GM11168 (cell line): ENCODE data around the gene COL8A1.

Source experiments
- in situ Hi-C: fragments of 300-500 bp; cut with MboI; formaldehyde crosslinking; loops from one replicate; pipeline ENCODE4 v1.12.0; 2022; ENCODE audit warnings: low sequenced_read_pairs; ENCODE audit not compliant: unreplicated experiment

COL8A1 gene

DNA sequence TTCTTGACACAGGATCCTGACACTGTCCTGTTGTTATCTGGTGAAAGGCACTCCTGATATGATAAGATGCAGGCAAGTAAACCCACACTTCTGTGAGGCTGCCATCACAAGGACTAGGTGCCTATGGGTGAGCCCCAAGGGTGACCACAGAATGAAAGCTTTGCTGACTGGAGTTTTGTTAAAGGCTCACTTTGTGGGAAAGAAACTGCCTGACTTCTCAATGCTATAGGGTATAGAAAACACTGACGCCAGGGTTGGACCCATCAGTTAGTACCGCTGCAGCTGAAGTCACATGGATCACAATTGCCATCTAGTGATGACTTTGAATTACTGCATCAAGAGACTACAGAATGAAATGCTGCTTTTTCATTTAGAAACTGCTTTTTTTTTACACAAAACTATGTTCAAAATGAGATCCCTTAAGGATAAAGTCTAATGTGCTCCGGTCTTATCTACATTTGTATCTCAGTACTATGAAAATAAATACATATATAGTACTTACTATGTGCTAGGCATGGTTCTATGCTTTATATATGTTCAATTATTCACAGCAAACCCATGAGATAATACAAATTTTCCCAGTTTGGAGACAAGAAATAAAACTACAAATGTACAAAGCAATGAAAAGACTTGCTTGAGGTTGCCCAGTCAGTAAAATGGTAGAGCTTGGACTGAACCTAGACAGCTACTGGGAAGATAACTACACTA lies 115.0 kb downstream of the COL8A1 start:
- in situ Hi-C loops = loop anchor here (10.0 kb wide), 1 partner anchor 109 kb away; no protein-coding TSS in a partner anchor

DNA sequence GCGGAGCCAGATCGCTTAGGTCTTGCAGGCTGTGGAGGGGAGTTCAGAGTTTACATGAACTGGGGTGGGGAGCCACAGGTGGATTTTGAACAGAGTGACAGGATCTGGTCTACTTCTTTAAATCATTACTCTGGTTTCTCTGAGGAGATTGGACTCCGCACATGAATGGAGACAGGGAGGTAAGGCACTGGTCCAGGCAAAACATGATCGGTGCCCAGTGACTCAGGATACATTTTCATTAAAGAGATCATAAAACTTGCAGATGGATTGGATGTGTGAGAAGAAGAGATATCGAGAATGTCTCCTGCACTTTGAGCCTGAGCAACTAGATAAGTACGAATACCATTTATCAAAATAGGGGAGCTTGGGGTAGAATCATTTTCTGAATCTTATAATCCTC lies 117.4 kb downstream of the COL8A1 start:
- in situ Hi-C loops = loop anchor here (10.0 kb wide), 1 partner anchor 111 kb away; no protein-coding TSS in a partner anchor

DNA sequence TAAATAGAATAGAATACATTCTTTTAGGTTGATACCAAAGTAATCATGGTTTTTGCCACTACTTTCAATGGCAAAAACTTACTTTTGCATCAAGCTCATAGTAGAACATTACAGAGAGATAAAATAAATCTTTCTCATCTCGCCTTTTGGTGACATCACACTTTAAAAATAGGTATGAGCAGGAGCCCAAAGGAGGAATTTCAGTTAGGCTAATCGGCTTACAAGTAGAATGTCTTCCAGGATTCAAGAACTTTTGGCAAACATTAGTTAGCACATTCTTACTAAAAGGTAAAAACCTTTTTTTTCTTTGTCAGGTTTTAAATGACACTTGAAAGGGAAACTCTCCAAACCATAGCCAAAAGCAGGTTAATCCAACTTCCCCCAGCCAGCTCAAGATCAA lies 119.6 kb downstream of the COL8A1 start:
- in situ Hi-C loops = loop anchor here (10.0 kb wide), 1 partner anchor 113 kb away; no protein-coding TSS in a partner anchor

DNA sequence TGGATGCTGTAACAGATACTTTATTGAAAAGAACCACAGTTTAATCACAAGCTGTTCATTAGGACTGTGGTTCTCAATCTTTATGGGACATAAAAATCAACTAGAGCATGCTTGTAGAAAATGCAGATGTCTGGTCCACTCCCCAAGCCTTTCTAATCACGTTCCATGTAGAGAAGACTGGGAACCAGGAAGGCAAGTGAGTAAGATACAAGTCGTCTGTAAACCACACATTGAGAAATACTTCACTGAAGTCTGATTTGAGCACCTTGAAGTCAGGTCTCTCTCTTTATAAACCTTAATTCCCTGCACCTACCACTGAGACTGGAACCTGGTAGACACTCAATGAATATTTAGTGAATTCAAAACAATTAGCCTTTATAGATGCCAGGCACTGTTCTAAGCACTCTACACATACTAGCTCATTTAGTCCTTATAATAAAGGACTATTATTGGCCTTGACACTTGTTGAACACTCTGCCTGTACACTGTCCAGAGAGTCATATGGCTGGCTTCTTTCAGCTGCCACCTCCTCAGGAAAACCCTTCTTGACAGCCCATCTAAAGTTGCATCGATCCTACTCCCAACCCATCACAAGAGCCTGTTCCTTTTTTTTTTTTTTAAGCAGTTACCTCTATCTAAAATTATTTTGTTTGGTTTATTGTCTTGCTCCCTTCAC lies 120.2 kb downstream of the COL8A1 start:
- in situ Hi-C loops = loop anchor here (10.0 kb wide), 1 partner anchor 114 kb away; no protein-coding TSS in a partner anchor

DNA sequence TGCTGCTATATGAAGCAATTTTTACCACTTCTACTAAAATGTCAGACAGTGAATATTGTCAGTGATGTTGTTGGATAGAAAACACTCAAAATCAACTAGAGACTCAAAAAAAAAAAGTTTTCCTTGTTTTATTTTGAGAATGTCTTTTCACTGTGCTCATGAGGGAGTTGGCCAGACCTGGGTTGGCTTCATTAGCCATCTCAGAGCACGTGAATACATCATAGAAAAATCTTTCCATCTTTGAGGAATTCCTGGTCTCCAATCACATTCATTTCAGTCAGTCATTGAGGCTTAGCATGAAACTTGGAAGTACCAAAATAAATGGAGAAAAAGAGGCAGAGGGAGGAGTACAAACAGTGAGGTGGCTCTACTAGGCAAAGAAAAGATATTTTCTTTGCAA lies 121.6 kb downstream of the COL8A1 start:
- in situ Hi-C loops = no loop called here

DNA sequence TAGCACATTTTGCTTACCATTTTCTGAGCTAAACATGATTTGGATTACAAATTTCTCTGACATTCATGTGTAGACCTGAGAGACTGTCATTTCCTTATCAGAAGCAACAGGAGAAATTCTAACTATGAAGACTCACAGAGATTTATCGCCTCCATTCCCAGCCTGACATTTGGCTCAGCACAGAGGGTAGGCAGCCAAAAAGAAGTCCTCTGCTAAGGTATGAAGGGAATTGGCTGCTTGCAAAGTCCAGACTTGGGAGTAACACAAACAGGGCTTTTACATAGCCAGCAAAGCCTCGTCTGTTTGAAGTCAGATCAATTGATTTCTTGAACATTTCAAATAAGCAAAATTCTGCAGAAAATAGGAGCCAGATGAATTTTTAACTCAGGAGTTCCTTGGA lies 122.2 kb downstream of the COL8A1 start:
- in situ Hi-C loops = no loop called here

DNA sequence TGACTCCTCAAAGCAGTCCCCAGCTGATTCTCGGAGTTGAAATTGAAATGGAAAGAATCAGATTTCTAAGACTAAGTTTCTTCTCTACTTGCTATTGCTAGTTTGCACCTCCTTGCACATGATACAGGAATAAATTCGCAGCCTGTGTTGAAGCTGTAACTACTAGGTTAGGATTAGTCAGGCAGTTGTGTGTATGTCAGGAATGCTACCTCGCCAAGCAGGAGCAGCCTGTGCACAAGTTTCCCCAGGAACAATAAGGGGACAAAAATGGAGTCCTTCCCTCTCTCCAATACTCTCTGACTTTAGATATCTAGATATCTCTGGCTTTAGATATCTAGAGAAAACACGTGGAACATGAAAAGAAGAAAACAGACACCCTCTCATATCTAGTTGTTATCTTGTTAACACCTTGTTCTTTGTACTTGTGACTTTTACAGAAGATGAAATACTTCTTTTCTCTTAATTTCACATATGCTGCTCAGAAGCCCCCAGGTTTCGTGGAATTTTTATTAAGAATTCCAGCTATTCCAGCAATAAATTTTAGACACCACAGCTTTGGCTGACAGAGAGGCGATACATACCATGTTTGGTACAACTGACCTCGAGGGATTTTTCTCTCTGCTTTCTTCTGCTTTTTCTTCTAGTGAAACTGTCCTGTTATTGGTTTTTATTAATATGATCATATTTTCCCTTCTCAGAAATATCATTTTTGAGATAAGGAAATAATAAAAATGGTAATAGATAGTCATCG lies 123.2 kb downstream of the COL8A1 start:
- in situ Hi-C loops = no loop called here

DNA sequence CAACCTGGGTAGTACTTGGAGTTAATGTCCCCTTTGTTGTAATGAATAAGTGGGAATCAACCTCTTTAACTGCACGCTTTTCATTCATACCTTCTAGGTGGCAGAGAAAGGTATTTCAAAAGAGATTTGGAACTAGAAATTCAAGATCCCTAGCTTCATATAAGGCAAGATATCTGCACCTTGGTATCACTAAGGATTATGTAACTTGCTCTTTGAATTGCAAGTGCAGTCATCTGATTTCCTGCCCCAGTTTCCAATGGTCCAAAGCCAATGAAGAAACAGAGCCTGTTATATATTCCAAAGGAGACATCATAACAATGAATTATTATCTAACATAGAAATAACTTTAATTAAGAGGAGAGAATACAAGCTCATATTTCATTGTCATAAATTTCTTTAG lies 124.5 kb downstream of the COL8A1 start:
- in situ Hi-C loops = no loop called here

DNA sequence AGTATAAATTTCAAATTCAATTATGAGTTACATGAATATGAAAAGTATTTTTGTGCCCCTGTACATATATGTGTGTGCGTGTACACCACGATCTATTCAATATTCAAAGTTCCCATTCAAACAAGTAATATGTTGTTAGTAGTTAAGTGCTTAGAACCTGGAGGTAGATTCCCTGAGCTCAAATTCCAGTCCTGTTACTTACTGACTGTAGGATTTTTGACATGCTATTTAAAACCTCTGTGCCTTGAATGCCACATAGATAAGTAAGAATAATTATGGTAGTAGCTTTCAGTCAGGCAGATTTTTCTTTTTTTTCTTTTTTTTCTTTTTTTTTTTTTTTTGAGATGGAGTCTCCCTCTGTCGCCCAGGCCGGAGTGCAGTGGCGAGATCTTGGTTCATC lies 126.0 kb downstream of the COL8A1 start:
- in situ Hi-C loops = no loop called here

DNA sequence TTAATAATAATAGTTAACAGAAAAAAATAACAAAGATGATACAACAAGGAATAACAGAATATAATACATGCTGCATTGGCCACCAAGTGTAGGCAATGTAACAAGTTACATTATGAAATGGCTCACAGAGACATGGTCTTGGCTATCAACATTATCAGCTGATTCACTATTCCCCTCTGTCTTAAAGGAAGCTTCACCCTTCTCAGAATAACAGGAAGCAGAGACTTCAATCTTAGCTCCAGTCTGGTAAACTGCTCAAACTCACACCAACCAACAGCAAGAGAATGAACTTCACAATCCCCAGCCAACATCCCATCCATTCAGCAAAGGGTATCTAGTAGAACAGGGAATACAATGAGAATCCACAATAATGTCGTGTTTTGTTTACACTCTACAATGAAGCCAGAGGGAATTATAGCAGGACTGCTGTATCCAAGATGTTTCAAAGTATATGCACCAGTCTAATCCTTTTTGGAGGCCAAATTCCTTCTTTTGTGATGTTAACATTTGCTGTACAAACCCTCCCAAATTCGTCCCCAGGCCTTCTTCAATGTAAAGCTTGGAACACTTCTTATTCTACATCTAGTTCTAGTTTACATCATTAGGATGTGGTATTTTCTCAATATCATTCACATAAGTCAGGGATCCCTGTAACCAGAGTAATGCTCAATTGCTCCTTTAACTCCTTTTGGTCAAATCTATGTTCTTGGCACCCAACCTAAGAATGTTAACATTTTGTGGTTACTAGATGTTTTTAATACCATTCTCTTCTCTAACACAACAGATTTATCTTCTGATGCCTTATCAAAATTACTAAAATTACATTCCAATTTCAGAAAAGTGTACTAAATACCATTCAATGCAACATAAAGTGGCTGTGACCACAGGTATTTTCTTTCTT lies 126.9 kb downstream of the COL8A1 start:
- in situ Hi-C loops = no loop called here

DNA sequence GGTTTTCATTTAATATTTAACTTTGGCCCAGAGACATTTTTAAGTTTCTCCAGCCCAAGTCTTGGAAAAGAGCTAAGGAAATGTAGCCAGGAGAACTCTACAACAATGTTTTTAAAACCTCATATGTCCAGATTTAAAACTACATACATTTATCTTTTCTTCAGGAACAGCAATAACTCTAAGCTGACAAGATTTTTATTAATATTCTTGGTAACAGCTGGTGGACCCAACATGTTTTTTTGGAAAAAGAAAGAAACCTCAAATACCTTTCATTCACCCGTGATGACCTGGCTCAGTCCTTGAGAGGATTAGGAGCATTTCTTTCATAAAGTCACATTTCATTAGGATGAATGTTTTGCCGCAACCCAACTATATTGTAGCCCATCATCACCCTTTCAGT lies 128.9 kb downstream of the COL8A1 start:
- in situ Hi-C loops = no loop called here

DNA sequence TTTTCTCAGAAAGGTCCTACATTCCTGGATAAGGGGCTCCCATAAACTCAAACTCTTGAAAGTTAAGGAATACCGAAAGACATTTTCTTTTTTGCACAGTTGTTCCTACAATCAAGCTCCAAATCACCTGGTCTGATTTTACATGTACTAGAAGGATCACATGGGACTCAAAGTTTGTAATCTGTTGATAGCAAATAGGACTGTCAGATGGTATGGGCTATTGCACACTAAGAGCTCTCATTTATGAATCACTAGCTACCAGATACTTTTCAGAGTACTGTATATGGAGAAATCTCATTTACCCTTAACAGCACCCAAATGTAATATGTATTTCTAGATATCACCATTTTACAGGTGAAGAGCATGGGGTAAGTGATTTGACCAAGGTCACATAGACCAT lies 129.7 kb downstream of the COL8A1 start:
- in situ Hi-C loops = no loop called here

DNA sequence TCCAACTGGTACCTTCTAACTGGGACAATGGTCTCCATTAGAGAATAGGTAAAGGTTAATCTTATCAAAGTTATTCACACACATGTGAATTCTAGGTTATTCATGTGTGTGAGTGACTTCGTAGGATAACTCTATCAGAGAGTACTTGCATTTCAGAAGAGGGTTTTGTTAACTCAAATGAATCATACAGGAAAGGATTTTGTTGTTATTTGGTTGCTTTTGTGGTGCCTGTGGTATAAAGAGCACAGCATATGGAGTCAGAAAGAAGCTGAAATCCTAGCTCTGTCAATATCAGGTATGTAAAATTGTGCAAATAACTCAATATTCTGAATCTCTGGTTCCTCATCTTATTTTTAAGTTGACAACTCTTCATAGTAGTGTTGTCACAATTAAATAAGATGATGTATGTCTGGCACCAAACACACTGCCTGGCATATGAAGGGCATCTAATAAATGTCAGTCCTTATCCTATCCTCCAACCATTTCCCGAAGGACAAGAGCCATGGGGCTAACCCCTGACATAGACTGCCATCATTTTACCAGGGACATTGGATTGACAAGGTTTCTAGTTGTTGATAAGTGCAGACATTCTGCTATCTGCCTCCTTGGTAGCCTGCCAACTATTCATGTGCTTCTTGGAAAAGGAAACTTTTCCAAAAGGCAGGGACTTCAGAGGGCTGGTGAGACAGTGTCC lies 130.6 kb downstream of the COL8A1 start:
- in situ Hi-C loops = no loop called here

DNA sequence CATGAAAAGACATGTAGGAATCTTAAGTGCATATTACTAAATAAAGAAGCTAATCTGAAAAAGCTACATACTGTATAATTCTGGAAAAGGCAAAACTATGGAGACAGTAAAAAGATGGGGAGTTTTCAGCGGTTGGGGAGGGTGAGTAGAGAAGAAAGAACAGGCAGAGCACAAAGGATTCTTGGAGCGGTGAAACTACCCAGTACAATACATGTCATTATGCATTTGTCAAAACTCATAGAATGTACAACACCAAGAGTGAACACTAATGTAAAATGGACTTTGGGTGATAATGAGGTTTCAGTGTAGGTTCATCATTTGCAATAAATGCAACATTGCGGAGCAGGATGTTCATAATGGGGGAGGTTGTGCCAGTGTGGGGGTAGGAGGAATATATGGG lies 133.8 kb downstream of the COL8A1 start:
- in situ Hi-C loops = no loop called here

DNA sequence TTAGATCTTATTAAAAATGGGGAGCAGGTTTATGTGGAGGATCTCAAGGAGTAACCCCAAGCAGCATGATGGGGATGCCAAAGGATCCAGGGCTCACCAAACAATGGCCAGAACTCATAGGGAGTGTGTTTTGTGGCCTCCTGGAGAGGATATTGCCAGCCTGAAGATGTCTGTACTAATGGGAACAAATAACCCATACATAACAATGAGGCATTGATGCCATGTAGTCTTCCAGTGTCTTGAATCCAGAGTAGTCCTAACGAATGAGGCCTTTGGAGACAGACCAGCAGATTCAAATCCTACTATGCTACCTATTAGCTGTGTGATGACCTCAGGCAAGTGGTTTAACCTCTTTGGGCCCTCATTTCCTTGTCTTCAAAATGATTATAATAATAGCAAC lies 134.3 kb downstream of the COL8A1 start:
- in situ Hi-C loops = no loop called here

DNA sequence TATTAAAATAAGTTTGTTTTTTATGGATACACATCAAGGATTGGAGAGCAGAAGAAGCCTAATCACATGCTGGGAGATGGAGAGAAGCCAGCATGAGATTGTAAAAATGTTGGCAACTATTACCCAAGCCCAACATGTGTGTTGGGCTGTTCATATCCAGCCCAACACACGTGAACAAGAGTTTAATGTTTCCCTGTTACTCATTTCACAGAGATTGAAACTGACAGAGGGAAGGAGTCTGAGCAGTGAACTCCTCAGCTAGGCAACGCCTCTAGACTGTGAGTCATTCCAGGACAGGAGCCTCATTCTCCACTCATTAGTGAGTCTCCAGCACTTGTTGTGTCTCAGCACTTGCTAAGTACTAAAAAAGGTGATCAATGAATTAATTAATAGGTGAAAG lies 136.1 kb downstream of the COL8A1 start:
- in situ Hi-C loops = no loop called here

DNA sequence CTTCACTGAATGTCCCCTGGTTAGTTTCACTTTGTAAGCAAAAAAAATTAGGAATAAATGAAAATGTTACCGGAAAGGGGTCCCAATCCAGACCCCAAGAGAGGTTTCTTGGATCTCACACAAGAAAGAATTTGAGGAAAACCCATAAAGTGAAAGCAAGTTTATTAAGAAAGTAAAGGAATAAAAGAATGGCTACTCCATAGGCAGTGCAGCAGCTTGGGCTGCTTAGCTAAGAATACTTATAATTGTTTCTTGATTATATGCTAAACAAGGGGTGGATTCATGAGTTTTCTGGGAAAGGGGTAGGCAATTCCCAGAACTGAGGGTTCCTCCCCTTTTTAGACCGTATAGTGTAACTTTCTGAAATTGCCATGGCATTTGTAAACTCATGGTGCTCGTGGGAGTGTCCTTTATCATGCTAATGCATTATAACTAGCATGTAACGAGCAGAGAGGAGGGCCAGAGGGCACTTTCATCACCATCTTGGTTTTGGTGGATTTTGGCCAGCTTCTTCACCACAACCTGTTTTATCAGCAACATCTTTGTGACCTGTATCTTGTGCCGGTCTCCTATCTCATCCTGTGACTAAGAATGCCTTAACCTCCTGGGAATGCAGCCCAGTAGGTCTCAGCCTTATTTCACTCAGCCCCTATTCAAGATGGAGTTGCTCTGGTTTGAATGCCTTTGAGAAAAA lies 138.3 kb downstream of the COL8A1 start:
- in situ Hi-C loops = no loop called here

DNA sequence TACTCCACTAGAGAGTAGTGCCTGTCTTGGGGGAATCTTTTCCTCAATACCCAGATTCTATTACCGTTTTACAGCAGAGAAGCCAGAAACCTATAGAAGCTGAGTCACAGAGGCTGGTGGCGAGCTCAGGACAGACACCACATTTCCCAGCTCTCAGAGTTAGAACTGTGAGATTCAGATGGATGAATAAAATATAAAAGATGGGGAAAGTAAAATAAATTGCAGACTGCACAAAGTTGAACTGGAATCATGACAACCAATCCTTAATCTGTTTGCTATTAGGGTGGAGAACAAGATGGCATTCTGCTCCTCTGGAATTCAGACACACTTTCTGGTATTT lies 138.8 kb downstream of the COL8A1 start:
- in situ Hi-C loops = no loop called here

DNA sequence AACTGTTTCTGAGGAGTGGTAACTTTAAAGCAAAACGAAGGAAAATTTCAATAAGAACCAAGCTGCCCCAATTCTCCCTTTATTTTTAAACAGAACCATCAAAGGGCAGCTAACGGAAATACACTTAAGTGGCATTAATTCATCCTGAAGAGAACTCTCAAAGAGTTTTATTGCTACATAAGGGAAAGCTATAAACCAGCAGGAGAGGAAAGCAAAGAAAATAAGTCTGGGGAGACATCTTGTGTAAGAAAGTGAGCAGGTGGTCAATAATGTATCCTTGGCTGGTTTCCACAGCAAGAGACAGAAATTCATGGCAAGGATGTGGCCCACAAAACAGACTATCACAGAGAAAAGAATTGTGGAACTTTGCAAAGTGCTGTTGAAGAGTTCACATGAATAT lies 139.3 kb downstream of the COL8A1 start:
- in situ Hi-C loops = no loop called here
